HG02981 (cell line): ENCODE measurements around the gene NAT8L.

Experiments used
- ATAC-seq: cut with Tn5 transposase; IDR thresholded peaks from one replicate; pipeline ENCODE4 v1.9.1; 2021; ENCODE audit warnings: mild to moderate bottlenecking, moderate library complexity; ENCODE audit not compliant: unreplicated experiment

Gene NAT8L

DNA sequence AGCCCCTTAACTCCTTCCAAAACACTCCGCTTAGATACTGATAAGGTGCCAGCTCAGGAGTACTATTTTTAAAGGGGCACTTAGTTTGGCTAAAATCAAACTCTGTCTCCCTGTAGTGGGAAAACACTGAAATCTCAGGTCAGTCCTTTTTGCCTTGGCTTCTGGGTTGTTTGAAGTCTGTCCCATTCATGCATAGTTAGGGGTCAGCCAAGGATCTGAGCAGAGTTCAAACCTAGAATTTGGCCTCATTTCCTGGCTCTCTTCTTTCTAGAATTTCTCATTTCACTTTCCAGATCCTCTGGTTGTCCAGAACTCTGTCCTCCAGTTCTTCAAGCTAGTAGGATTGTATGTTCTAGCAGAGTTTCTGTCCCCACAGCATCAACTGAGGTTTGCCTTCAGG lies 31.5 kb downstream of the NAT8L start:
- ATAC-seq = no peak

DNA sequence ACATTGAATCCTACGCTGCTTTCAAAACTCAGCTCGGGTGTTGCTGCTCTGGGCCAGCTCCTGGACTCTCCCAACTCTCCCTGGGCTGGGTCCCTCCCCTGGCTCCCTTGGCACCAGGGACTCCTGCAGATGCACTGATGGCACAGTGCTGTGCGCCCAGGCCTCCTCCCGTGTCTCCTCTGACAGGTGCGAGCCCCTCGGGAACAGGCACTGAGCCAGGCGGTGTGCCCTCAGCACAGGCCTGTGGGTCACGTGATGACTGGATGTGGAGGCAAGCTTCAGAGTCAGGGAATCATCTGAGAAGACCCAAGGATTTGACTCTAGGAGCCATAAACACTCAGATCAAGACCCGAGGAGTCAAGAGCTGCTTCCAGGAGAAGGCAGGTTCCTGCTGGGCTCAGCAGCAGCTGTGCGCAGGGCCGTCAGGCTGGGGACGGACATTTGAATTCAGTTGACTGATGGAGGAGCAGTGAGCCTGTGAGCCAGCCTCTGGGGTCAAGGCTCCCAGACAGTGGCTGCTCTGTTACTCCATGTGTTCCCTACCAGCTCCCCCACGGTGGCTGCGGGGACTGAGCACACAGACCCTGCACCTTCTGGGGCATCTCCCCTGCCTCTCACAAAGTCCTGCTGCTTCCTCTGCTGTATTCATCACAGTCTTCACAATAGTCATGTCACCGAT lies 33.0 kb downstream of the NAT8L start:
- no peak for ATAC-seq

DNA sequence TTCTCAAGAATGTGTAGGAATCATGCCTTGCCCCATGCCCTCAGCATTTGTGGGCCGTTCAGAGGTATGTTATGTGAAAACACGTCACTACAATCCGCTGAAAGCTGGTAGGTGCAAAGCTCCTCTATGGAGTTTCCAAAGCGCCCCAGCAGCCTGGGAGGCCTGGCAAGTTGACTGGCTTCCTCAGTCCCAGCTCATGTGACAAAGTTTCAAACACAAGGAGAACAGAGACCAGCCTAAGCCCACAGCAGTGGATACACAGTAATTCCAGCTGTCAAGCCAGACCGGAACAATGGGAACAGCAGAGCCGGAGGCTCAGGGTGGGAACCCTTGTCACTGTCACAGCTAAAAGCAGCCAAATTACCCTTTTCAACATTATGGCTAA lies 33.5 kb downstream of the NAT8L start:
- no peak for ATAC-seq

DNA sequence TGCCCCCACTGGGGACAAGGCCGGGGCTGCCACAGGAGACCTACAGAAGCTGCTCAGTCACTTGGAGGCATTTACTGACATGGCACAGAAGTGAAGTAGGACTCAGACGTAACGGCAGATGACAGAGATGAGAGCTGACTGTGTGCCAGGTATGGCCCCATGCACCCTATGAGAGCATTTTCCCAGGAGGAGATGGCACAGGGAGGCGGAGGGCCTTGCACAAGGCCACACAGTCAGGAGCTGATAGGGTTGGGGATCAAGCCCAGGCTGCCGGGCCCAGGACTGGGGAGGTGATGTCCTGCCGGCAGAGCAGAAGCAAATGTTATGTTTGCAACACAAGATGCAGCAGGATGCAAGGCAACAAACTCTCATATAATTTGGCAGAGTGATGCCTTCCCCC lies 34.1 kb downstream of the NAT8L start:
- no peak for ATAC-seq

DNA sequence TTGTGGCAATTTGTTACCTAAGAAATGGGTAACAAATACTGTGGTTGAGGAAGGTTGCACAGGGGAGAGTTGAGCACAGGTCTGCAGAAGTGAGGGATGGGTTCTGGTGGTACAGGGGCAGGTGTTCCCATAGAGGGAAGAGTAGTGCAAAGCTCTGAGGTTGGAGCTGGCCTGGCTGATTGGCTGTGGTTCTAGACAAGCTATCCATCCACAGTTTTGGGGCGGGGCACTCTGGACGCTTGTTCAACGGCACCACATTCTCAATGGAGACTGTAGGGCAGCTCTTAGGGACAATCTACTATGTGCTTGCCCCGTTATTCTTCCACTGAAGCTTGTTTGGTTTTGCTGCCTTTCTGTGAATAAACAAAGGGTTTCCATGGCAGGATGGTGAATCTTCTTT lies 35.4 kb downstream of the NAT8L start:
- ATAC-seq = no peak

DNA sequence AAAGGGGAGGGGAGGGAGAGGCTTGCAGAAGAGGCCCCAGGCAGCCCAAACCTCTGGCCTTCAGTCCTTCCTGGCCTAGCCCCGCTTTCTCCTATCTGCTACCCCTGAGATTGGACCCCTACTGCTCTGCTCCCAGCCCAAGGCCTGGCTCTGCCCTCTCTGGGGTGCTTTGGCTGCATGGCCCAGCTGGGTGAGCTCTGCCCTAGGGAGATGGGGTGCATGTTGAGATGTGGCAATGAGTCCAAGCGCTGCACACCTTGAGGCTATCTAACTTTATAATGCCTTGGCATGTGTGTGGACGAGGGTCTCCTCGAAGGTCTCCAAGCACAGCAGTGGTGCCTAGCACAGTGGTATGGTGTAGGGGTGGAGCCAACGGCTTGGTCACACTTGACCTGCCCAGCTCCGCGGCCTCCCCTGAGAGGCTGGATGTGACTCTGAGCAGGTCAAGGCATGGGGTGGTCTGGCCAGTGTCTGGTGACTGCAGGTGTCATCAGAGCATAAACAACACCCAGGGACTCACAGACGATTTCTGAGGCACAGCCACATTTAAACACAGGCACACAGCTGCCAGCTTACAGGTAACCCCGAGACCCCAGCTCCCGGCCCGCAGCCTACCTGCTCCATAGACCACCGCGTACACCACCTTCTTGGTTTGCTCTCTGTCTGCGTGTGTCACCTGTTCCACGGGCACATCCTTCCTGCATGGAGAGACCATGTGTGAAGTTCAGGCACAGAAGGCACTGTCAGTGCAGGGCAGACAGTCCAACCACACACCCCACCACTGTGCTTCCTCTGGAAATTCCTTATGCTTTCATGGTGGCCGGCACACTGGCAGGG lies 36.3 kb downstream of the NAT8L start:
- no peak for ATAC-seq

DNA sequence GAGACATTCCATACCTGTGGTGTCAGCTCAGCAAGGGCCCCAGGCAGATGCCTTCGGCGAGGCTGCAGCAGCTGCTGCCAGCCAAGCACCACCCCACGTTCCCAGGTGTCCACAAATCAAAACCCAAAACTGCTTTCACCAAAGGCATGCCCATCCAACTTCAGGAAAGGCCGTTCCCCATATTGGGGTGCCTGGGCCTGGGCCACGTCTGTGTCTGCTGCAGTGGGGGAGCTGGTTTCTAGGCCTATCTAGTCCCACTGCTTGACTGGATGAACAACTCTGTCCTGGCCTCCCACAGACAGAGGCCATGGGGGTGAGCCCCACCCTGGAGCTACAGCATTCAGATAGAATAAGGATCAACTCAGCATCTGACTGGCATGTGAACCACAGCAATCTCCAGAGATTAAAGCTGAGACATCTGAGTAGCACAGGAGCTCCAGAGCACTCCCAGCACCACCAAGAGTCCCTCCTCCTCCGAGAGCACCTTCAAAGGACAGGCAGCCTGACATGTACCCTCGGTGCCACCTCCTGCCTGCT lies 37.0 kb downstream of the NAT8L start:
- ATAC-seq = no peak

DNA sequence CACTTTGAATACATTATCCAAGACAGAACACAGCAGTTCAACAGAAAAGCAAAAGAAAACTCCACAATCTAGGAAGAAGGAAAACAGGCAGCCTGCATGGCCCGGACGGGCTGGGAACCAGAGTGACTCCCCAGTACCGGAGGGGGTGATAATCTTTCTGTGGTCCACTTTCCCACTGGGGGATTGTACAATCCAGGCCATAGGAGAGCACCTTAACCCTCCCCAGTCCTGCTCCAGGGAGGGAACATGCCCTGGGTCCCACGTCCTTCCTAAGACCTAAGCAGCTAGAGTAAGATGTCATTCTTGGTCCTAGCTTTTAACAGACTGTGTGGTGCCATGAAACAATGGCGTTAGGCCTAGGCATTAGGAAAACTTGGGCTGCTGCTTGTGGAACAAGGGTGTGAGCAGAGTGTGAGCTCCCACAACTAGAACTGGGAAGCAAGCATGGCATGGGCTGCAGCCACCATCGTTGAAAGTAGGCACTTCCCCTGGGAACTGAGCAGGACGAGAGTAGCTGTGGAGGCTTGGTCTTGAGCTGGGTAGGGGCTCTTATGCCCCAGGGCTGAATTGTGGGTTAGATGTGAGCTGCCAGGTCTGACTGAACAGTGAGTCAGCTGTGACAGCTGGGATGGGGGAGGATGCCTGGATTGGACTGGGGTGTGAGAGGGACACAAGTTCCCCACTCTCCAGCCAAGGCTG lies 42.4 kb downstream of the NAT8L start:
- ATAC-seq = no peak

DNA sequence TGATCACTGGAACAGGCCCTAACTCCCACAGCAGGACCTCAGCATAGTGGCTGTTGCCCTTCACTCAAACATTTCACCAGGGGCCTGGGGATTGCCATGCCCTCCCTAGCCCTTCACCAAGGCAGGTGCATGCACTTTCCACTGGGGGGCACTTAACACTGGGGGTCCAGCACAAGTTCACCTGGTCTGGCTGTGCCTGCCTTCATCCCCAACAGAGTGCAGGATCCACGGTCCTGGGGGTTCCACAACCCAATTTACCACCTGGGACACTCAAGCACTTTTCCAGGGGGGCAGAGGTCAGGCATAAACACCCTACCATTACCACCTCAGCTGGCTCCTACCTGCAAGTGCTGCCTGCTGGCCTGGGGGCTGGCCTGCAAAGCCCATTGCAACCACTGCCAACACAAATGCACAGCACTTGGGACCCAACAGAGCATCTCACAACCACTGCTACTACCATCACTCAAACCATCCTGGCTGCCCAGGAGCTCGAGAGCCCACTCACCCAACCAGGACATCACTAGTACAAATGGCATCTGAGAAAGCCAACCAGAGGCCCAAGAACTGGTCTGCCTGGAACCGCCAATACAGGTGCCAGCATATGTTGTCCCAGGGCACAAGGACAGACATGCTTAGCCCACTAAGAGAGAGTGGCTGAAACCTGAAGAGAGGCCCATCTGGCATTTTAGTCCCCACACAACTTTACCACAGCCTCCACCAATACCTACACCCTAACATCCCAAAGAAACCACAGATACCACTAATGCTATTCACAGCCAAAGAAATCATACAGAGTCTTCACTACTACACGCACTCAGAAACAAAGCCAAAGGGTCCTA lies 43.1 kb downstream of the NAT8L start:
- ATAC-seq = no peak

DNA sequence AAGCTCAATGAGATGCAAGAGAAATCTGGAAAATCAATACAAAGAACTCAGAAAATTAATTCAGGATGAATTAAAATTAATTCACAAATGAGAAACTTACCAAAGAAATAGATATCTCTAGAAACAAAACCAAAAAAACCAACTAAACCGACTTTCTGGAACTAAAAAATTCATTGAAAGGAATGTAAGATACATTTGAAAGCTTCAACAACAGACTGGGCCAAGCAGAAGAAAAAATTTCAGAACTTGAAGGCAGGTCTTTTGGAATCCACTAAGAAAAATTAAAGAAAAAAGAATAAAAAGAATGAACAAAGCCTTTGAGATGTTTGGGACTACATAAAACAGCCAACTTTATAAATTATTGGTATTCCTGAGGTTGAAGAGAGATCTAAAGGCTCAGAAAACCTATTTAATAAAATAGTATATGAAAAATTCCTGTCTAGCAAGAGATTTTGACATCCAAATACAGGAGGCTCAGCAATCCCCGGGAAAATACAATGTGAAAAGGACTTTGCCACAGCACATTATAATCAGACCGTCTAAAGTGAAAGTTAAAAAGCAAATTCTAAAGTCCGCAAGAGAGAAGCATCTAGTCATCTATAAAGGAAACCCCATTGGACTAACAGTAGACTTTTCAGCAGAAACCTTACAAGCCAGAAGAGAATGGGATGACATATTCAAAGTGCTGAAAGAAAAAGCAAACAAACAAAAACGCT lies 44.2 kb downstream of the NAT8L start:
- ATAC-seq = no peak

DNA sequence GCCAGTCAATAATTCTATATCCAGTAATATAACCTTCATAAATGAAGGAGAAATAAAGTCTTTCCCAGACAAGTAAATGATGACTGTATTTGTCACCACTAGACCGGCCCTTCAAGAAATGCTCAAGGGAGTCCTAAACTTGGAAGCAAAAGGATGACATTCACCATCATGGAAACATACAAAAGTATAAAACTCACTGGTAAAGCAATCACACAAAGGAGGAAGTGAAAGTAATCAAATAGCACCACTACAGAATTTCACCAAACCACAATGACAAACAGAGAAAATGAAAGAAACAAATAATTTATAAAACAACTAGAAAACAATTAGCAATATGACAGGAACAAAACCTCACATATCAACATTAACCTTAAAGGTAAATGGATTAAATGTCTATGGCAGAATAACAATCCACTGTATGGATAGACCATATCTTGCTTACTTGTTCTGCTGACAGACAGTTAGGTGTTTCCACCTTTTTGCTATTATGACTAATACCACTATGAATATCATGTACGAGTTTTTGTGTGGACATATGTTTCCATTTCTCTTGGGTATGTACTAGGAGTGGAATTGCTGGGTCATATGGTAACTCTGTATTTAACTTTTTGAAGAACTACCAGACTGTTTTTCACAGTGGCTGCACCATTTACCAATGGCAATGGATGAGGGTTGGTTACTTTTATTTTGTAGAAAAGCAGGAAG lies 44.9 kb downstream of the NAT8L start:
- no peak for ATAC-seq

DNA sequence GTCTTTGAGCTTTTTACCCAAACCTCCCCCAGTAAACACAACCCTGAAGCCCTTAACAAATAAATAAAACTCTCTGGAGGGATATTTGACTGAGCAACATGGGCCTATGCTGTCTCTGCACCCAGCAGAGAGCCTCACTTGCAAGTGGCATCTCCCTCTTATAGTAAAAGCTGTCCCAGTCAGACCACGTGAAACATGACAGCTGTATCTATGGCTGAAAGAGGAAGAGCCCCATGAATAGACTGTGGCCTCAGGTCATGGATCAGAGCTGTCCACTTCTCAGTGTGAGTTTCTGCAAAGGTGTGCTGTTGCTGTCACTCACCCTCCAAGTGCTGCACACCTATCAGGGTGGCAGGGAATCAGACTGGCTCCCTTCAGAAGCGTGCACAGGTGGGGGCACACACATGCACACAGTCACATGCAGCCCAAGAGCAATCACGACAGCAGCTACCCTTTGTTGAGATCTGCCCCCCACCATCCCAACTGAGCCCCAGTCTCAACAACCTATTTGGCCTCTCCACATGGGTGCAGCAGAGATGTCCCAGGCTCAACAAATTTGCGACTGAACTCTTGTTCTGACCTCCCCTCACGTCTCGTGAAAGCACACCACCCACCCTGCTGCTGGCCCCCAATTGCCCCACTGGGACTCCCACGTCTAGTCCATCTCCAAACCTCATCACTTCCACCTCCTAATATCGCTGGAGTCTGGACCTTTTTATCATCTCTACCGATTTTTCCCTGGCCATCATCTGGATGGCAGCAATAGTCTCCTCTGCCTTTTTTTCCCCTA lies 45.6 kb downstream of the NAT8L start:
- no peak for ATAC-seq

DNA sequence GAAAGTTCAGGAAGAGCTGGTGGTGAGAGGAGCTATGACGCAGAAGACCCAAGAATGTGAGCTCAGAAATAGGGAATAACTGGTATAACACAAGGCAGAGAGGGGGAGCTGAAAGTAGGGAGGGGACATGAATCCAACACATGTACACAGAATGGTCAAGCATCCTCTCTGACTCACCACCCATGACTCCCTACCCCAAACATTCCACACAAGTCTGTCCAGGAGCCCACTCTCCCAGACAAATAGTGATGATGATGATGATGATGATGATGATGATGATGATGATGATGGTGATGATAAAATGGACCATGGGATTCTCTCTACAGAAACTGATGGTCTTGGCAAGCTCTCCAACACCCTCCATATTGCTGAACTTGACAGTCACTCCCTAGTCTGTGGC lies 46.4 kb downstream of the NAT8L start:
- no peak for ATAC-seq

DNA sequence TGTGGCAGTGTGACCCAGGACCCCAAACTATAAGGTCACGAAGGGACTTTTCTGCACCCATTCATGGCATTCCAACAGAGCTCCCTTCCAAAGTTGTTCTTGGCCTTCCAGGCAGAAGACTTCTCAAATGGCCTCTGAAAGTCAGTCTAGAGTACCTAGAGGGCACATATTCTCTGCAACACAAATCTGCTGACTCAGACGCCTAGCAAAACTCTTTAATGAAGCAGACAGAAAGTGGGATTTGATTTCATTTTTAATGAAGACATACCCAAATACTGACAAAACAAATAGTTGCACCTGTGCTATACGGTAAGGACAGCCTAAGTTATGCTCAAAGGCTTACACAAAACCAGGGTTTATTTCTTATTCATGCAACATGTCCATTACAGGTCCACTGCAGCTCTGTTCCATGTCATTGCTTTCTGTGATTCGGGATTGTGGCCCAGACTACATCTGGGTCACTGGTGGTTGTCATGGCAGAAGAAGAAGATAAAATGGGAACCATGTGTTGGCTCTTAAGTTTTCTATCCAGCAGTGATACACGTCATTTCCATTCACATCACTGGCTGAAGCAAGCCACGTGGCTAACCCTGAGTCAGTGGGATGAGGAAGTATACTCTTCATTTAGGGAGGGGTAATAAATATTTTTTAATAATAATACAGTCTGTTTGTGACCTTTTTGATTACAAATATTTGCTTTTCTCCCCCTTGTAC lies 57.7 kb downstream of the NAT8L start:
- ATAC-seq = no peak
